Mammary epithelial cell (primary cell): ENCODE data around the gene ABCB11.

ENCODE experiments used
- CTCF ChIP-seq, 2 donors: IDR thresholded peaks in 1 of 2; conservative IDR thresholded peaks in 1 of 2; 2 replicates each; pipeline ENCODE4 v1.5.1; 2011 to 2012; ENCODE audit warnings: inconsistent platforms in 2 of 2, low read length in 2 of 2, mild to moderate bottlenecking in 2 of 2, control low read depth in 1 of 2, low read depth in 1 of 2; ENCODE audit not compliant: insufficient read depth in 1 of 2; ENCODE audit errors: extremely low read depth in 1 of 2
- EZH2 ChIP-seq: IDR thresholded peaks from 2 replicates; pipeline ENCODE4 v1.6.1; 2012; ENCODE audit warnings: low read length, inconsistent platforms, borderline replicate concordance

- TF ChIP-seq CTCF (conservative IDR thresholded peaks at IDR 0.05 in 1 of 2, IDR thresholded peaks at IDR 0.05 in 1 of 2; ENCODE audit: extremely low read depth in 1 of 2, insufficient read depth in 1 of 2, low read depth in 1 of 2, low read length in 2 of 2) (no peak), EZH2 (no peak)
Measured at GRCh38 chr2:168941297-168941696, 89.8 kb downstream of the ABCB11 start.
